ENCODE data around the gene TTC39B.

Gene TTC39B

GRCh38 chr9:15317836-15318235 is 10.8 kb upstream of the TTC39B start:
- Histone ChIP-seq H4K20me1 (ENCODE audit: insufficient read depth, low read length) (no peaks in the 10 kb centered on the region), H3K27me3 (ENCODE audit: insufficient read depth, low read length) (no peaks in the 10 kb centered on the region), H2AFZ (ENCODE audit: low read length) (no peak overlapping the region), H3K4me3 (ENCODE audit: low read depth, low read length, poor library complexity, severe bottlenecking) (no peak overlapping the region), H3K36me3 (ENCODE audit: insufficient read depth, low read length) (no peaks in the 10 kb centered on the region), H3K27ac (ENCODE audit: low read depth, low read length, poor library complexity, severe bottlenecking) (no peak overlapping the region), H3K79me2 (ENCODE audit: insufficient read depth, low read length) (no peaks in the 10 kb centered on the region), H3F3A (ENCODE audit: insufficient read depth, low read length) (no peaks in the 10 kb centered on the region), H3K4me2 (ENCODE audit: low read length) (no peak overlapping the region), H3K9me3 (ENCODE audit: low read length) (no peaks in the 10 kb centered on the region), H3K9me2 (ENCODE audit: low read depth, low read length) (no peaks in the 10 kb centered on the region), H3K4me1 (ENCODE audit: insufficient read depth, low read length, severe bottlenecking) (no peaks in the 10 kb centered on the region), H3K9ac (ENCODE audit: low read length) (no peak overlapping the region)
- TF ChIP-seq EZH2 (IDR thresholded peaks at IDR 0.05; ENCODE audit: borderline replicate concordance, low read length), result no peak
- TF ChIP-seq CTCF (IDR thresholded peaks at IDR 0.05; ENCODE audit: low read length), result no peak

- Histone ChIP-seq H4K20me1 (ENCODE audit: insufficient read depth, low read length) (no peaks in the 10 kb centered on the region), H2AFZ (ENCODE audit: low read length) (no peak overlapping the region), H3K79me2 (ENCODE audit: insufficient read depth, low read length) (no peaks in the 10 kb centered on the region), H3F3A (ENCODE audit: insufficient read depth, low read length) (no peaks in the 10 kb centered on the region), H3K4me1 (ENCODE audit: insufficient read depth, low read length, severe bottlenecking) (peaks cover 3% of the 10 kb centered on the region), H3K9ac (ENCODE audit: low read length) (no peak overlapping the region), H3K9me2 (ENCODE audit: low read depth, low read length) (no peaks in the 10 kb centered on the region), H3K27ac (ENCODE audit: low read depth, low read length, poor library complexity, severe bottlenecking) (no peak overlapping the region), H3K9me3 (ENCODE audit: low read length) (no peaks in the 10 kb centered on the region), H3K36me3 (ENCODE audit: insufficient read depth, low read length) (no peaks in the 10 kb centered on the region), H3K4me2 (ENCODE audit: low read length) (no peak overlapping the region), H3K4me3 (ENCODE audit: low read depth, low read length, poor library complexity, severe bottlenecking) (no peak overlapping the region), H3K27me3 (ENCODE audit: insufficient read depth, low read length) (no peaks in the 10 kb centered on the region)
- TF ChIP-seq CTCF (IDR thresholded peaks at IDR 0.05; ENCODE audit: low read length) (no peak), EZH2 (IDR thresholded peaks at IDR 0.05; ENCODE audit: borderline replicate concordance, low read length) (no peak)
These were observed 4.6 kb upstream of the TTC39B start for GRCh38 chr9:15311607-15312006.

GRCh38 chr9:15310107-15310850 is 3.3 kb upstream of the TTC39B start:
- H3K9me3 ChIP-seq (ENCODE audit: low read length), result no peaks in the 10 kb centered on the region
- no peak overlapping the region for H2AFZ ChIP-seq (ENCODE audit: low read length)
- H3K9ac ChIP-seq (ENCODE audit: low read length), result no peak overlapping the region
- no peaks in the 10 kb centered on the region for H3K9me2 ChIP-seq (ENCODE audit: low read depth, low read length)
- no peaks in the 10 kb centered on the region for H3K27me3 ChIP-seq (ENCODE audit: insufficient read depth, low read length)
- no peaks in the 10 kb centered on the region for H3K79me2 ChIP-seq (ENCODE audit: insufficient read depth, low read length)
- TF ChIP-seq EZH2 (IDR thresholded peaks at IDR 0.05; ENCODE audit: borderline replicate concordance, low read length), result no peak
- no peak for TF ChIP-seq CTCF (IDR thresholded peaks at IDR 0.05; ENCODE audit: low read length)
- H3K4me2 ChIP-seq (ENCODE audit: low read length), result no peak overlapping the region
- no peak overlapping the region for H3K27ac ChIP-seq (ENCODE audit: low read depth, low read length, poor library complexity, severe bottlenecking)
- H3F3A ChIP-seq (ENCODE audit: insufficient read depth, low read length), result no peaks in the 10 kb centered on the region
- H4K20me1 ChIP-seq (ENCODE audit: insufficient read depth, low read length), result no peaks in the 10 kb centered on the region
- no peaks in the 10 kb centered on the region for H3K36me3 ChIP-seq (ENCODE audit: insufficient read depth, low read length)
- H3K4me1 ChIP-seq (ENCODE audit: insufficient read depth, low read length, severe bottlenecking), result peaks cover 9% of the 10 kb centered on the region
- H3K4me3 ChIP-seq (ENCODE audit: low read depth, low read length, poor library complexity, severe bottlenecking), result no peak overlapping the region

All from OCI-LY1 (cell line).